ENCODE data around the gene SLC6A8.
A peak's percentile ranks its signal among the peaks of the same experiment; 100 is the strongest.
"Not testable (repeated sequence)": the region's sequence is repeated elsewhere in the genome, so short reads cannot be mapped to it uniquely, and the experiment has no call there.

Gene SLC6A8

DNA sequence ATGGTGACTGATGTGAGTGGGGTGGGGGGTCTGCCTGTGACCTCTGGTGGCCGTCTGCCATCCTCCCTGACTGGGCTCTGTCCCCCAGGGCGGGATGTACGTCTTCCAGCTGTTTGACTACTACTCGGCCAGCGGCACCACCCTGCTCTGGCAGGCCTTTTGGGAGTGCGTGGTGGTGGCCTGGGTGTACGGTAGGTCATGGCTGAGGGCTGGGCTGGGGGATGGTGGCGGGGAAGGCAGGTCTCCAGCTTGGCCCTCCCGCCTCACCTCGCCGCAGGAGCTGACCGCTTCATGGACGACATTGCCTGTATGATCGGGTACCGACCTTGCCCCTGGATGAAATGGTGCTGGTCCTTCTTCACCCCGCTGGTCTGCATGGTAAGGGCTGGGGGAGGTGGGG is 6.5 kb downstream of the SLC6A8 start:
- DNase-seq, result not testable (repeated sequence)

DNA sequence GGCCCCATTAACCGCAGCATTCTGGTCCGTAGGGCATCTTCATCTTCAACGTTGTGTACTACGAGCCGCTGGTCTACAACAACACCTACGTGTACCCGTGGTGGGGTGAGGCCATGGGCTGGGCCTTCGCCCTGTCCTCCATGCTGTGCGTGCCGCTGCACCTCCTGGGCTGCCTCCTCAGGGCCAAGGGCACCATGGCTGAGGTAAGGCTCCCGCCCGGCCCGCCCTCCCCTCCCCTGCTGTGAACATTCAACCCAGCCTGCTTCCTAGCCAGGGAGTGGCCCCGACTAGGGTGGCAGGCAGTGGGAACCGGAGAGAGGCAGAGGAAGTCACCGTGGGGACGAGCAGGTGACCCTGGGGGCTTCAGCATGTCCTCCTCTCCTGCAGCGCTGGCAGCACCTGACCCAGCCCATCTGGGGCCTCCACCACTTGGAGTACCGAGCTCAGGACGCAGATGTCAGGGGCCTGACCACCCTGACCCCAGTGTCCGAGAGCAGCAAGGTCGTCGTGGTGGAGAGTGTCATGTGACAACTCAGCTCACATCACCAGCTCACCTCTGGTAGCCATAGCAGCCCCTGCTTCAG is 7.1 kb downstream of the SLC6A8 start:
- DNase-seq, result no peak

DNA sequence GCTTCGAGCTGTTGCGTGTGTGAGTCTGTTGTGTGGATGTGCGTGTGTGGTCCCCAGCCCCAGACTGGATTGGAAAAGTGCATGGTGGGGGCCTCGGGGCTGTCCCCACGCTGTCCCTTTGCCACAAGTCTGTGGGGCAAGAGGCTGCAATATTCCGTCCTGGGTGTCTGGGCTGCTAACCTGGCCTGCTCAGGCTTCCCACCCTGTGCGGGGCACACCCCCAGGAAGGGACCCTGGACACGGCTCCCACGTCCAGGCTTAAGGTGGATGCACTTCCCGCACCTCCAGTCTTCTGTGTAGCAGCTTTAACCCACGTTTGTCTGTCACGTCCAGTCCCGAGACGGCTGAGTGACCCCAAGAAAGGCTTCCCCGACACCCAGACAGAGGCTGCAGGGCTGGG is 8.4 kb downstream of the SLC6A8 start:
- no peak for DNase-seq

DNA sequence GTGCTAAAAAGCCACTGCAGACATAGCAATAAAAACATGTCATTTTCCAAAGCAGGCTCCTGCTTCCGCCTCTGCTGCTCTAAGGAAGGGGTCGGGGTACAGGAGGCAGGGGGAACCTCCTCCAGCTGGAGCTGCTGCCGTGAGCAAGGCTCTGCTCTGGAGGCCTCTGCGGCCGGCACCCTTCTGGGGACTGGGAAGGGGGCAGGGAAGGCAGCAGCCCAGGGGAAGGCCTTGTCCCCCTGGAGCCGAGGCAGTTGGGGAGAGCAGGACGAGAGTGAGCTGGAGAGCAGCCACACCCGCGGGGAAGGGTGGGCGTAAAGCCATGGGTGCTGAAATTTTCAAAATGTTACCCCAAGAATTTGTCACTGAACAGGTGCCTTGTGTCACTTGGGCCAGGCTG is 8.8 kb downstream of the SLC6A8 start:
- not testable (repeated sequence) for DNase-seq

DNA sequence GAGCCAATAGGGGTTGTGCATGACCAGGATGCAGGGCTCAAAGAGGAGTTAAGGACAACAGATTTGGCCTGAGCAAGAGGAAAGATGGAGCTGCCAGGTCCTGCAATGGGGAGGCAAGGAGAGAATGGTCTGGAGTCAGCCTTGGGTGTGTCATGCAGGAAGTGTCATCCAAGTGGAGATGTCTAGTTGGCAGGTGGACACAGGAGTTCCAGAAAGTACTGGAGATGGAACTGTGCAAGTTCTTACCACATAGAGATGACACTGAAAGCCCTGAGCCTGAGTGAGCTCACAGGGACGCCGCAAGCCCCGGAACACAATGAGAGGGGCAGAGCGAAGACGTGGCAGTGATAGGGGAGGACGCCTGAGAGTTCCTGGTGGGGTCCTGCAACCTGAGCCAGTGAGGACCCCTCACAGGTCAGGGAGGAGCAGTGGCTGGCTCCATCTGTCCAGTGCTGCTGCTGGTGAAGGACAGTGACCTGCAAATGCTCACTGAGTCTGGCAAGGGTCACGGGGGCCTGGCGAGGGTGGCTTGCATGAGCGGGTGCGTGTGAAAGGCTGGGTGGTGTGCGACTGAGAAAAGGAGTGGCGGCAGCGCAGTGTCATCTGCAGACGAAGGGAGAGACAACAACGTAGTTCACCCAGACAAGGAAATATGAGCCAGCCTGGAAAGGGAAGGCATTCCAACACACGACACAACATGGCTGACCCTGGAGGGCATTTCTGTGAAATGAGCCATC is 9.4 kb downstream of the SLC6A8 start:
- not testable (repeated sequence) for DNase-seq

DNA sequence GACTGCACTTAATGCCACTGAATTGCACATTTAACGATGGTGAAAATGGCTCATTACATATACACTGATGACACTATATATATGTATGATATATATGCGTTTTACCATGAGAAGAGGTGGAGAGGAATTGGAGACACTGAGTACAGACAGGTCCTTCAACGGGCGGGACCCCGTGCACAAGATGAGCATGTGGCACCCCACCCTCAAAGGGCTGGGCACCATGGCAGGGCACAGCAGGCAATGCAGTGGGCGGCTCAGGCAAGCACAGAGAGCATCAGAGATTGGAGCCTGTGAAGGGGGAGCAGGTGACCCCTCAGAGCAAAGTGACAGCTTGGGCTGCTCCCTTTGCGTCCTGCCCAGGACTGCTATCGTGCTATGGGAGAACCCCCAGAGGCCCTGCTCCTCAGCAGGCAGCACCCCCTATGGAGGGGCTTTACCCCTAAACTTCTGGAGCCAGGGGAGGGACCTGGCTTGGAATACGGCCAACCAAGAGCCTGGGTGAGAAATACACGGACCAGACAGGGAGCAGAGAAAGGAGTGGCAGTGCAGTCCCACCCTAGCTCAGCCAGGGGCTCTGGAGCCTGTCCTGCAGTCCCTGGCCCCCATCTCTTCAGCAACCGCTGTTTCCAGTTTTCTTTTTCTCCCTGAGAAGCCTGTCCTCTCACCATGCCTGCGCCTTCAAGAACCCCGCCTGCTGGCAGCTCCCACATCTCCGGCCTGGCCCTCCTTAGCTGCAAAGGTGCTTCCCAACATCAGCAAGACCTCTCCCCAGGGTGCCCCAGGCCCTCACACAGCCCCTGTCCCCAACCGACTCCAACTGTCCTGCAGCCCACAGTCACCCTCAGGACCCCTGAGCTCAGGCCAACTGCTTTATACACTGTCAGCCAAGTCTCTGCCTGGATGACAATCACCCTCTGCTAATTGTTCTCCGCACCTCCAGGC is 10.5 kb downstream of the SLC6A8 start:
- DNase-seq, result no peak

DNA sequence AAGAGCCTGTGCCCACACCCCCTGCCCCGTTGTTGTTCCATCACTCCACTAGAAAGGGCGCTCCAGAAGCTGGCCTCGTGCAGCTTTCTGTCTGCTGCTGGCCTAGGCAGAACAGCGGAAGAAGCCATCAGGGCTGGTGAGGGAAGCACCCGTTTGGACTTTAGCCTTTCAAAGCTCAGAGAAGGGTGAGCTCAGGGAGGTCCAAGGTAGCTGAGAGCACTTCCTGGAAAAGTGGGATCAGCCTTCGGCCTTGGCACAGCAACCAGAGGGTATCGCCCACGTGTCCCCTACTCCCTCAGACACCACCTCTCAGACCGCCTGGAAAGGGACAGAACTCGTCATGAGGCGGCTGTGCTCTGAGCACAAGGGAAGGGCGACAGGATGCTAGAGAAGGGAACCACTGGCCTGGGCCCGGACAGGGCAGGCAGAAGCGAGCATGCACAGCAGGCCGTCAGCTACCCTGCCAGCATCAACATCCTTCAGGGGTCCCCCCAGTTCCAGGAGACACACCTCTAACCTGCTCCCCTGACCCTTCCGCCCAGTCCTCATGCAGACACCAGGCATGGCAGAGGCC is 11.6 kb downstream of the SLC6A8 start:
- not testable (repeated sequence) for DNase-seq

DNA sequence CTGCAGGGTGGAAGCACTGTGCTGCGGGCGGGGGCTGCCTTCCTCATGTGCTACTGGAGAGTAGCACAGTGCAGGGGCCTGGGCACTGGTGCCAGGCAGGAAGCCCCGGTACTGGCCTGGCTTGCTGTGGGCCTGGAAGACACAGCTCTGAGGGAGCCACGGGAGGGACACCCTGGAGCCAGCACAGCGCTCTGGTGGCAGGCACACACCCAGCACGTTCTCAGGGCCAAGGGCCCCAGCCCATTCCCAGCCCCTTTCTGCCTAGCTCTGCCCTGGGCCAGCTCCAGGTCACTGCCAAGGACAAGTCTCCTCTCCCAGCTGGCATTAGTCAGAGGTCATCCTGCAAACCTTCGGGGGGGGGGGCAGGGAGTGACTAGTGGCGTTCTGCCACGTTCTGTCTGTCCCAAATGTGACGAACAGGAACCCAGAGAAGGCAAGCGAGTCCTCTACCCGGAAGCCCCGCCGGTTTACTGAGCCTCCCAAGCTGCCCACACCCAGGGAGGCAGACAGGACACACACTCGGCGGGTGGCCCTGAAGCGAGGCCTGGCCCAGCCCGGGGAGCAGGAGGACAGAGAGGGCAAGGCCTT is 12.2 kb downstream of the SLC6A8 start:
- not testable (repeated sequence) for DNase-seq

DNA sequence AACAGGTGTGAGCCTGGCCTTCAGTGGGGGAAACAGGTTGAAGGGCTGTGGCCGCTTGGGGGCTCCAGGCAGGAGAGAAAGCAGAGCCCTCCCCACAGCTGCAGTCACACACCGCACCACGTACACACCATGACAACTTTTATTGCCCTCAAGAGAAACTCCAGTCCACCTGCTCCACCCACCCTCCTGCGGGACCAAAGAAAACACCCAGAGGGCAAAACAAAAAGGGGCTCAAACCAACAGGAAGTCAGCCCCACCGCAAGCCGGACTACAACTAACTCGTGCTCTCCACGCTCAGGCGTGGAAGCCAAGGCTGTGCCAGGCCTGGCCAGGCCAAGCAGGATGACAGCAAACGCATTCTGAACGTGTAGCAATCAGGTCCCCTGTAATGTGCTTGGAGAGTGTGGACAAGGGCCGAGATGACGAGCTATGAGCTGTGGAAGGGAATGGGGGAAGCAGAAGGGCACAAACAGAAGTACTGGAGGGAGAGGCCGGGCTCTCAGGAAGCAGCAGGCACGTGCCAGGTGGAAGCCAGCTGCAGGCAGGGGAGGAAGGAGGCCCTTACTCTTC is 12.7 kb downstream of the SLC6A8 start:
- no peak for DNase-seq

DNA sequence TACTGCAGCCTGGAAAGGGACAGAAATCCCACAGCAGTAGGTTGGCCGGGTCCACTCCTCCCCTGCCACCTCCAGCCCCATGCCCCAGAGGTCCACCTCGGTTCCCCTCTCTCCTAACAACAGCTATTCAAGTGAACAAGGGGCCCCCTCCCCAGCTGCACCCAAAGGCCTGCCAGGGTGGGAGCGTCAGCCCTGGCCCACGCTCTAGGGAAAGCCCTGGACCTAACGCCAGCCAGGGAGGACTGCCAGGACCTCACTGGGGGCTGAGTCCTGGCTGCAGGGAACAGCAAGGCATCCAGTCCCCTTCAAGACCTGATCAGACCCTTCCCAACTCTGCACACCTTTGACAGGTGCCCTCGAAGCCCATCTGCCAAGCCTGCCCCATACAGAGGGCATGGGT is 13.2 kb downstream of the SLC6A8 start:
- DNase-seq, result no peak

DNA sequence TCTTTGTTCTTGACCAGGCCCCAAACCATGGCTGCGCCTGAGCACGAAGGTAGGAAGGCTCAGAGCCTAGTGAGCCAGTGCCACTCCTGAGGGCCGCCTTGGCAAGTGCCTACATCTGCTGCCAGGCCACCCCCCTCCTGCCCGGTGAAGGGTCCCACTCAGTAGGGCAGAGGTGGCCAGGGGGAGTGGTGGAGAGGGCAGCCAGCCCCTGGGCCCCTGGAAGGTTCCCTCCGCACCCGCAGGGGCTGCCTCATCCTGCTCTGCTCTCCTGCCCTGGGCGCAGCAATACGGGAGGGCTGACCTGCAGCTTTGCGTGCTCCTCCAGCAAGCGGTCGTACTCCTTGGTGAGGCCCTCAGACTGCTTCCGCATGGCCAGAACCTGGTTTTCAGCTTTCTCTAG is 14.0 kb downstream of the SLC6A8 start:
- DNase-seq, result no peak

DNA sequence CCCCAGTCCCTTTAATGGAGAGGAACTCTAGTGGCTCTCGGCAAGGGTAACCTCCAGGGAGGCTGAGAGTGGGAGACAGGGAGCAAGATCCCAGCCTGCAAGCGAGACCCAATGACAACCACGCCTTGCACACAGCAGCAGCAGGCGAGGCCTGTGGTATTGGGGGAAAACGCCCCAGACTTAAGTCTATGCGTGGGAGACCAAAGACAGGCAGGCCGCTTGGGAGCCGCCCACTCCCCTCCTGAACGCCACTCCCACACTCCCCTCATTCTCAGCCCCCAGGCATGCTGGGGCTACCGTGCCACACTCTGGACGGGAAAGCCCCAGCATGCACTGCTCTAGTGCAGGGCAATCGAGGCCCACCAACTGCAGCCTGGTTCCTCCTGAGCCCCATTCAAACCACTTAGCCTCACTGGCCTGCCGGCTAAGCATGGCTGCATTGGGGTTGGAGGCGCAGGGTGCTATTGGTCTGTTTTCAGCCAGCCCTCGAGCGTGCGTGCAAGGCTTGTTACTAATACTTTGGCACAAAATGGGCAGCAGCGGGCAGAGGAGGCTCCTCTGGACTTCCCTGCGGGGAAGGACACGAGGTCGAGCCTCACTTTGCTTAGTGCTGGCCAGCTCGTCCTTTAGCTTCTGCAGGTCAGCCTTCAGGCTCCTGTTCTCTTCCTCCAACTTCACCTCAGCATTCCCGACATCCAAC is 14.8 kb downstream of the SLC6A8 start:
- no peak for DNase-seq

DNA sequence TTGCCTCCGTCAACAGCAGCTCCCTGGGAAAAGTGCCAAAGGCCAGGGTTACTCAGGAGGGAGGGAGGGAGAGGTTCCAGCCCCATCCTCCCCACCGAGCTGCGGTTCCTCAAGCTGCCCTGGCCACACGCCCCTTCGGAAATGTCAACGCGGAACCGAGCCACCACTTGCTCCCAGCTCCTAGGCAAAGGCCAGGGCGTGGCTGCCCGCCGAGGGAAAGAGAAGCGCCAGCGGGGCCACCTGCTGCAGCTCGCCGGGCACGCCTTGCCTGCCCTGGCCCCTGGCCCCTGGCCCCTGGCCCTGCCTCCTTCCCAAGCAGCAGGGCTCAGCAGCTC is 15.3 kb downstream of the SLC6A8 start:
- DNase-seq, result no peak

DNA sequence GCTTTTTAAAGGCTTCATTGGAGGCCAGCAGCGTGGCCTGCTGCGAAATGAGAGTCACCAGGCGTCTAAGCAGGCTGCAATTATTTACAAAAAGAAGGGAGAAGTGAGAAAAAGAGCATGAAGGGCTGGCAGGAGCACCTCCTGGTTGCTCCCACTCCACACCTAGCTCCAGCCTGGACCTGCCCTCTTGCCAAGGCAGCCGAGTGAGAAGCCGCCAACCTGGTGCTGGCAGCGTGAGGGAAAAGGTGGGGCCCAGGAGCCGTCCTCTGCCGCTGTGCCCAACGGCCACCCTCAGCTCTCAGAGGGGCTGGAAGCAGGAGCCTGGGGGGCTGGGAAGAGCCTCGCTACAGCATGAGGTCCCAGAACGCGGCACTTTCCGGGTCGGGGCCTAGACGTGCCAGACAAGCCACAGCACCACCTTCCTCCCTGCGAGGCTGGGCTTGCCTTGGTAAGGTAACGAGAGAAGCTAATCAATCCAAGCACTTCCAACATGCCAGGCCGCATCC is 16.3 kb downstream of the SLC6A8 start:
- DNase-seq, result no peak

DNA sequence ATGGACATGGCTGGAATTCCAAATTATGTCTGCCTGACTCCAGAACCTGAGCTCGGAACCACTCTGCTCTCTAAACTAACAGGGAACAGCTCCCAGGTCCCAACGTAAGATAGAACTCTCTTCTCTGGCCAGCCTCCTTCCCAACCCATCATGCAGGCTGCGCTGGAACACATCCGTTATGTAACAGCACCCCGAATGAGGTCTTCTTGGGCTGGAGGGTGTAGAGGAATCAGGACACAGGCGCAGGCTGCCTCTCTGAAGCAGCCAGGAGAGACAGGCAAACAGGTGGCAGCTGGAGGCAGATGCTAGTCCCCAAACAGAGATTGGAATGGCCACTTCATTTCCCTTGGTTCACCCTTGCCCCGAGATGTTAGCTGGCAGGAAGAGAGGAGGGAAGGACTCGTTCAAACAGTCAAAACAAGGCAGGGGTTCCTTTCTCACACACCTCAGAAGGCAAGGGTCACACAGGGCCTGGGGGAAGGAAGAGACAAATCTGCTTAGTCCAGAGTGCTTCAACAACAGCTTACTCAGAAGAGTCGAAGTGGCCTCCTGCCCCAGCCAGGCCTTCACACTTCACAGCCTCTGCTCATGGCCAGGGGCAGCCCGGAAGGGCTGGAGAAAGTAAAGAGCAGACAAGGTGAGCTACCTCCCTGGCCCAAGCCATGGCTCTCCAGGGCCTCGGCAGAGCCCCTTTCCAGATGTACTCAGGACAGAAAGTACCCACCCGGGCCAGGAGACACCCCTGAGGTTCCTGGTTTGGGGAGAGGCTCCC is 17.1 kb downstream of the SLC6A8 start:
- not testable (repeated sequence) for DNase-seq

DNA sequence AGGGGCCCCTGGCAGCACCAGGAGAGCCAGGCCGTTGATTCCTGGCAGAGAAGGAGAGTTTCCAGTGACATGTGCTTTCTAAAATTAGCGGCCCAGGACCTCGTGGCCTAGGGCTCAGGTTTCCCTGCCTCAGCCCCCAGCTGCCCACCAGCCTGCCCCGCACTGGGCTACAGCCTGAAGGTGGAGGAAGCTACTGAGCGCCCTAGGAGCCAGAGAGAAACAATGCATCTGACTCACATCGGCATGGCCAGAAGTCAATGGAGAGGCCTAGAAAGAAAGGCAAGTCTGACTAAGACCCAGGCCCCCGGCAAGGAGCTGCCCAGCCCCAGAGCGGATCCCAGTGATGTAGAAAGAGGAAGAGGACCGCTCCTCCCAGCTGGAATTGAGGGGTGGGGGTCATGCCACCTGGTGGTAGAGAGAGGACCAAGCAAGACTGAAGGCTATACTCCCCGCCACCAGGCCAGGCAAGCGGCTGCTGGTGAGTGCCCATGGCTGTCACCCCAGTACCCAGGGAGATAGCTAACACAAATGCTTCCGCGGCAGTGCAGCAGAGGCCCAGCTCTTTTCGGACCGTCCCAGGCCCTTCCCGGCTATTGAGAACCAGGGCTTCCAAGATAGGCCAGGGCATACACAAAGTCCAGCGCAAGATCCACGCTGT is 17.8 kb downstream of the SLC6A8 start:
- DNase-seq, result not testable (repeated sequence)

DNA sequence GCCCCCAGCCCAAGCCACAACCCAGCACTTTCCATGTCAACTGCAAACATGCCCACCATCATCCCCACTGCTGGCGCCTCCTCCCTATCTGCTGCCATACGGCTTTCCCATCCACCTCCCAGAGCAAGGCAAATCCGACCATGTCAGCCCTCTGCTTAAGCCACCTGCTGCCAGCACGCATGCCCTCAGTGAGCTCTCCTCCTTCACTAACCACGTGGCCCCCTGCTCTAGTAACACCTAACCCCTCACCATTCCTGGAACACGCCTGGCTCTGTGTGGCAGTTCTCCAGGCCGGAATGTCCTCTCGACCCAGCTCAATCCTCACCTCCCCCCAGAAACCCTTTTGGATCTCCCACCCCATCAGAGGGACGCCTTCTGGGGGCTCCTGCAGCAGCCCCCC is 19.1 kb downstream of the SLC6A8 start:
- no peak for DNase-seq

DNA sequence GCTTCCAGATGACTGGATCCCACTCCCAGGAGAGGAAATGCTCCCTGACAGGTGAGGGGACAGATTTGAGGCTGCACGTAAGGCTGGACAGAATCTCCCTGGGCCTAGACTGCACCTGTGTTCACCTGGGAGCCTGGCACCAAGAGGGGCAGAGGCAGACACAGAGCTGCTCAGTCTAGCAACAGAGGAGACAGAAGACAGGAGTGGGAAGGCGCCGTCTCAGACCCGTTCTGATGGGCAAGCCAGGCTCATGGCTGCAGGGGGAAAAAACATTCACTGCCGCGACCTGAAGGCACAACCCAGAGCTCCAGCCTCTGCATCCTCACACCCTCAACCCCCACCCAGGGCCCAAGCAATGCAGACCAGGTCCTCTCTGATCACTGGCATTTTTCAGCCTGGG is 19.7 kb downstream of the SLC6A8 start:
- DNase-seq, result no peak

DNA sequence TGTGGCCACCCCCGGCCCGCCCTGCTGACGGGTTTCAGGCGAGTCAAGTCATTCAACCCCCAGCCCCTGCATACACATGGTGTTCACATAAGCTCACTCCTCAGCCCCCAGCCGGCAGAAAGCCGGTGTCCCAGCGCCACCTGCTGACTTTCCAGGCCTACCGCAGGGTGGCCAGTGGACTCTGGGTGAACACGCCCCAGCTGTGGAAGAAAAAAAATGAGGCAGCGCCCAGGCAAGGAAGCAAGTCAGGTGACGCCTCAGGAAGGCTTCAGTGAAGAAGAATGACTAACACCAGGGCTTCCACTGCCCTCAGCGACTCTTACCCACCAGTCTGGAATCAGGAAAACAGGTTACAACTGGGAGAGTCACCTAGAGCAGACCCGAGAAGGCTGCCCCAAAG is 20.7 kb downstream of the SLC6A8 start:
- DNase-seq, result peak; percentile 59
